Tibial nerve (tissue), 4 donors: ENCODE measurements around the gene HNRNPR. TPM values are rescaled to one million over a fixed set of nuclear protein-coding genes. Genes with fewer than 3 reads are reported as not detected.

Source experiments
- DNase-seq, 2 donors: peaks; one replicate each; pipeline ENCODE4 v3.0.0-alpha.2; 2019; ENCODE audit warnings: low spot score in 2 of 2
- H3K27ac ChIP-seq, 4 donors: fragments of 200-600 bp; sonication (generic) in 3 of 4; one replicate each; pipeline ENCODE4 v1.5.1; 2017 to 2019; ENCODE audit warnings: mild to moderate bottlenecking in 1 of 4
- H3K27me3 ChIP-seq, 2 donors: fragments of 200-600 bp; sonication (generic) in 1 of 2; one replicate each; pipeline versions ENCODE4 v1.5.1 to v1.6.0; 2017 to 2019
- H3K36me3 ChIP-seq, 3 donors: fragments of 200-600 bp; sonication (generic); one replicate each; pipeline ENCODE4 v1.5.1; 2018 to 2019
- H3K4me1 ChIP-seq, 4 donors: fragments of 200-600 bp; sonication (generic) in 3 of 4; one replicate each; pipeline ENCODE4 v1.5.1; 2017 to 2019
- H3K4me3 ChIP-seq, 4 donors: fragments of 200-600 bp; sonication (generic) in 3 of 4; one replicate each; pipeline ENCODE4 v1.5.1; 2017 to 2019; ENCODE audit warnings: mild to moderate bottlenecking in 1 of 4, moderate library complexity in 1 of 4
- H3K9me3 ChIP-seq, 4 donors: fragments of 200-600 bp; sonication (generic) in 3 of 4; one replicate each; pipeline ENCODE4 v1.5.1; 2017 to 2019
- CTCF ChIP-seq, 5 experiments: fragments of 200-600 bp in 3 of 5; fragments of 450-650 bp in 2 of 5; sonication (generic) in 3 of 5; IDR thresholded peaks; one replicate each; pipeline ENCODE4 v1.5.1; 2016 to 2019; ENCODE audit warnings: antibody characterized with exemption in 5 of 5, mild to moderate bottlenecking in 3 of 5, moderate library complexity in 2 of 5
- EP300 ChIP-seq, 2 donors: sonication (generic); formaldehyde crosslinking; IDR thresholded peaks; one replicate each; pipeline ENCODE4 v1.6.1; 2017; ENCODE audit warnings: antibody characterized with exemption in 2 of 2, mild to moderate bottlenecking in 1 of 2
- POLR2A ChIP-seq, 2 donors: fragments of 450-650 bp; IDR thresholded peaks; one replicate each; pipeline ENCODE4 v1.6.1; 2017; ENCODE audit warnings: antibody characterized with exemption in 2 of 2, mild to moderate bottlenecking in 2 of 2, moderate library complexity in 2 of 2
- WGBS, 2 donors: methylation state at CpG; one replicate each; pipeline ENCODE4 v1.1.5; 2018; 5-methylcytosine and 5-hydroxymethylcytosine counted together
- total RNA-seq, 4 donors: library from RNA; depleted of rRNA; stranded (reverse); fragments of >200 nt; gene quantifications; one replicate each; pipeline ENCODE4 v1.1.0, GENCODE V29; 2016

Gene HNRNPR
- total RNA-seq, 4 donors from 2014 or later: 63.6 to 79.8 (median 74.1) TPM

- DNase-seq: no peak
- H3K27me3 ChIP-seq: no peaks in the 10 kb centered on the region
- no peak for TF ChIP-seq CTCF (IDR thresholded peaks at IDR 0.05)
- TF ChIP-seq POLR2A (IDR thresholded peaks at IDR 0.05): no peak
- TF ChIP-seq EP300 (IDR thresholded peaks at IDR 0.05): no peak
- peak overlapping the region; percentile 66 to 85 (median 79) for H3K4me3 ChIP-seq
- H3K4me1 ChIP-seq: peaks cover 0 to 66% (median 45%) of the 10 kb centered on the region in 4 donors
- no peaks in the 10 kb centered on the region for H3K9me3 ChIP-seq
- H3K36me3 ChIP-seq: peaks cover 0 to 9% (median 3%) of the 10 kb centered on the region in 3 donors
- whole genome bisulfite sequencing, 2 donors: 2 to 5% methylated on average over 10 of the region's 10 CpGs
- H3K27ac ChIP-seq: peak overlapping the region in 3 of 4 donors; percentile 97 to 99 (median 99)
Measured at GRCh38 chr1:23341931-23342692, 2.0 kb downstream of the HNRNPR start.

DNA sequence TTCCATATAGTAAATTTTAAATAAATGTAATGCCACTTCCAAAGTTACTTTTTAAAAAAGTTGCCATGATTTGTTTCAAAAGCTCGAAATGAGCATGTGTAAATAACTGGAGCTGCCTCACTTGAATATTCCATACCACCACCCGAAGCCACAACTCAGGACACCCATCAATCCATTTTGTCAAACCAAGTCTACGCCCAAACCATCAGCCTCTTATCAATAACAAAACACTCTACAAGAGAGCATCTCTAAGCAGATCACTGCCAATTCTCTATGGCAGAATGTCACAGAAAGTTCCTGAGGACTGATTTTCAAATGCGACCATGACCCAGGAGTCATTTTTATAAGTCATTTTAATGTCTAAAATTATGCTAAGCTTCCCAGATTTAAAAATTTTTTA, 4.5 kb downstream of the HNRNPR start:
- 58 to 62% methylated on average over 4 of the region's 4 CpGs for WGBS, 2 donors
- peaks cover 0 to 33% (median 10%) of the 10 kb centered on the region in 3 donors for H3K36me3 ChIP-seq
- no peak overlapping the region for H3K4me3 ChIP-seq
- no peak for DNase-seq
- H3K4me1 ChIP-seq: peaks cover 0 to 63% (median 41%) of the 10 kb centered on the region in 4 donors
- H3K27me3 ChIP-seq: no peaks in the 10 kb centered on the region
- TF ChIP-seq EP300 (IDR thresholded peaks at IDR 0.05) (no peak), POLR2A (IDR thresholded peaks at IDR 0.05) (no peak), CTCF (IDR thresholded peaks at IDR 0.05) (no peak)
- no peaks in the 10 kb centered on the region for H3K9me3 ChIP-seq
- no peak overlapping the region for H3K27ac ChIP-seq

DNA sequence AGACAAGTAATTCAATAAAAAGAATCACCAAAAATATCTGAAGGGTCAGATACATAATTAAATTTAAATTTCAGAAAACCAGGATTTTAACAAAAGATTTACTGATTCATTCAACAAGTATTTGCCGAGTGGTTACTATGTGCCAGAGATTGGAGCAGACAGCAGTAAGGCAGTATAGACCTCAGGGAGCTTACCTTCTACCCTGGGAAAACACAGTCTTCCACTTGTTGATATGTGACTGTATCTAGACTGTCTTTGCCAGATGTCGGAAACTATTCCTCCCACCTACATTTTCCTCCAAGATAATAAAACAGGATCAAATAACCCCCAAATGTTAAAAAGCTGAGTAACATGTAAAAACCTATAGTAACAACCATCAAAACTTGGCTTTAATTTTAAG, 6.2 kb downstream of the HNRNPR start:
- no peak overlapping the region for H3K4me3 ChIP-seq
- peaks cover 0 to 51% (median 10%) of the 10 kb centered on the region in 3 donors for H3K36me3 ChIP-seq
- no peak for DNase-seq
- 44 to 48% methylated on average over 2 of the region's 2 CpGs for WGBS, 2 donors
- peaks cover 0 to 61% (median 40%) of the 10 kb centered on the region in 4 donors for H3K4me1 ChIP-seq
- no peaks in the 10 kb centered on the region for H3K27me3 ChIP-seq
- H3K27ac ChIP-seq: no peak overlapping the region
- no peak for TF ChIP-seq EP300 (IDR thresholded peaks at IDR 0.05)
- no peak for TF ChIP-seq POLR2A (IDR thresholded peaks at IDR 0.05)
- TF ChIP-seq CTCF (IDR thresholded peaks at IDR 0.05): no peak
- no peaks in the 10 kb centered on the region for H3K9me3 ChIP-seq

GRCh38 chr1:23331713-23332112, 12.4 kb downstream of the HNRNPR start:
- no peak overlapping the region for H3K27ac ChIP-seq
- peaks cover 0 to 6% (median 0%) of the 10 kb centered on the region in 4 donors for H3K4me1 ChIP-seq
- TF ChIP-seq POLR2A (IDR thresholded peaks at IDR 0.05) (no peak), CTCF (IDR thresholded peaks at IDR 0.05) (no peak), EP300 (IDR thresholded peaks at IDR 0.05) (no peak)
- DNase-seq: no peak
- H3K36me3 ChIP-seq: peaks cover 0 to 93% (median 15%) of the 10 kb centered on the region in 3 donors
- no peak overlapping the region for H3K4me3 ChIP-seq
- no peaks in the 10 kb centered on the region for H3K9me3 ChIP-seq
- 78 to 84% methylated on average over 8 of the region's 8 CpGs for WGBS, 2 donors
- no peaks in the 10 kb centered on the region for H3K27me3 ChIP-seq

- no peak for TF ChIP-seq CTCF (IDR thresholded peaks at IDR 0.05)
- TF ChIP-seq POLR2A (IDR thresholded peaks at IDR 0.05): no peak
- no peak for TF ChIP-seq EP300 (IDR thresholded peaks at IDR 0.05)
- DNase-seq: no peak
- 88 to 92% methylated on average over 1 of the region's 1 CpG for WGBS, 2 donors
- Histone ChIP-seq H3K27me3 (no peaks in the 10 kb centered on the region), H3K36me3 (peaks cover 0 to 93% (median 15%) of the 10 kb centered on the region in 3 donors), H3K4me3 (no peak overlapping the region), H3K9me3 (no peaks in the 10 kb centered on the region), H3K4me1 (peaks cover 0 to 11% (median 0%) of the 10 kb centered on the region in 4 donors), H3K27ac (no peak overlapping the region)
Measured at GRCh38 chr1:23330846-23331245, 13.2 kb downstream of the HNRNPR start.
